Sigmoid colon (tissue), 7 donors: ENCODE results near the gene SECTM1. TPM values are rescaled to one million over a fixed set of nuclear protein-coding genes. Genes with fewer than 3 reads are reported as not detected.

Source experiments
- DNase-seq: peaks from one replicate; pipeline ENCODE4 v3.0.0-alpha.2; 2019
- H3K27ac ChIP-seq, 4 donors: fragments of 200-600 bp; sonication (generic); one replicate each; pipeline ENCODE4 v1.5.1; 2016 to 2019; ENCODE audit warnings: mild to moderate bottlenecking in 1 of 4
- H3K27me3 ChIP-seq, 3 donors: fragments of 200-600 bp; sonication (generic); one replicate each; pipeline ENCODE4 v1.5.1; 2019; ENCODE audit warnings: mild to moderate bottlenecking in 1 of 3
- H3K36me3 ChIP-seq, 4 donors: fragments of 200-600 bp; sonication (generic); one replicate each; pipeline ENCODE4 v1.5.1; 2016 to 2019
- H3K4me1 ChIP-seq, 4 donors: fragments of 200-600 bp; sonication (generic); one replicate each; pipeline ENCODE4 v1.5.1; 2017 to 2019
- H3K4me3 ChIP-seq, 4 donors: fragments of 200-600 bp; sonication (generic); one replicate each; pipeline ENCODE4 v1.5.1; 2017 to 2019; ENCODE audit warnings: mild to moderate bottlenecking in 2 of 4, moderate library complexity in 1 of 4
- H3K9me3 ChIP-seq, 4 donors: fragments of 200-600 bp in 3 of 4; sonication (generic) in 3 of 4; one replicate each; pipeline versions ENCODE4 v1.5.1 to v1.6.1; 2013 to 2019
- EP300 ChIP-seq, 4 donors: sonication (generic); formaldehyde crosslinking; IDR thresholded peaks; one replicate each; pipeline ENCODE4 v1.6.1; 2017; ENCODE audit warnings: antibody characterized with exemption in 4 of 4
- POLR2A ChIP-seq, 2 donors: fragments of 450-650 bp; IDR thresholded peaks; one replicate each; pipeline ENCODE4 v1.6.1; 2016; ENCODE audit warnings: antibody characterized with exemption in 2 of 2, mild to moderate bottlenecking in 2 of 2, moderate library complexity in 2 of 2
- POLR2AphosphoS5 ChIP-seq, 4 donors: sonication (generic); formaldehyde crosslinking; IDR thresholded peaks; one replicate each; pipeline ENCODE4 v1.6.1; 2017; ENCODE audit warnings: antibody characterized with exemption in 4 of 4
- WGBS, 2 donors: extraction: QIAGEN DNeasy Blood & Tissue Kit; methylation state at CpG; one replicate each; pipeline ENCODE4 v1.1.7; 2013; 5-methylcytosine and 5-hydroxymethylcytosine counted together
- intact Hi-C: fragments of 100-400 bp; cut with DNase I; formaldehyde crosslinking; loops from one replicate; pipeline ENCODE4 v1.15.1; 2023
- polyA plus RNA-seq, 3 donors: library from polyadenylated mRNA; stranded (reverse); fragments of 200-250 nt; gene quantifications; one replicate each; pipeline ENCODE4 v1.2.3, GENCODE V29; 2013
- total RNA-seq, 4 donors: library from RNA; depleted of rRNA; stranded (reverse); fragments of >200 nt; gene quantifications; one replicate each; pipeline ENCODE4 v1.1.0, GENCODE V29; 2016
- TF ChIP-seq, protein P1 (sequence below), 4 experiments: fragments of 450-650 bp in 3 of 4; fragments of 200-600 bp in 1 of 4; IDR thresholded peaks; one replicate each; pipeline ENCODE4 v1.5.1; 2016 to 2019; ENCODE audit warnings: antibody characterized with exemption in 4 of 4, mild to moderate bottlenecking in 3 of 4, moderate library complexity in 2 of 4
- donor health status: healthy with polysubstance abuse.
- donor health status: Bipolar disorder and iron deficiency.
- donor health status: healthy.

SECTM1 gene
- total and polyA plus RNA-seq, 7 donors, result 8.4 to 105 (median 56.9) TPM

DNA sequence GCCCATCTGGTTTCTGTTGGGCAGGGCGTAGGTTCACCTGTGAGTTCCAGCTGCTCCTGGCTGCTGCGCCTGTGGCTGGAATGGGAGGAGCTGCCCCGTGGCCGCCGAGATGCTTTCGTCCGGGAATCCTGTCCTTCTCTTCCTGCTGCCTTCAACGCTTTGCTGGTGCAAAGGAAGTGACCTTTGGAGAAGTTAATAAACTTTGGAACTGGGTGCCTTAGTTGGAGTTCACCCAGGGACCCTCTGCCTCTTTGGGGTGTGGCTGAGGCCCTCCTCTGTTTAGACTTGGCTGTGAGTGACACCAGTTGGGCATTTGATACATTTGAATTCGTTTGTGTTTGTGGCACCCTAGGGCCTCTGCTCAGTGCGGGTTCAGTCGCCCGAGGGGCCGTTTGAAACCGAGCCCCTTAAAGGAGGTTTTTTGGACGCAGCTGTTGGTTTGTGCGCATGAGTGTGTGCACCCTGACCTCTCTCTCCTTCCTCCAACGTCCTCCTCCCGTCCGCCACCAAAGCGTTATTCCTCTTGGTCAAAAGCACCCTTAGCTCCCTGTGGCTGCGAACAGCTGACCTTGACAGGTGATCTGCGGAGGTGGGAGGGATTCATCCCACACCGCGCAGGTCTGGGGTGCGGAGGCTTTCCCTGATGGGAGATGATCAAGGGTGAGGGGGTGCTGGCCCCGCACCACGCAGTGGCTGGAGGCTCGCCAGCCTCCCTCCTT, 9.0 kb upstream of the SECTM1 start:
- DNase-seq, result no peak
- no peaks in the 10 kb centered on the region for H3K36me3 ChIP-seq
- H3K4me3 ChIP-seq, result no peak overlapping the region
- no peaks in the 10 kb centered on the region for H3K9me3 ChIP-seq
- no peak overlapping the region for H3K27ac ChIP-seq
- no peaks in the 10 kb centered on the region for H3K27me3 ChIP-seq
- TF ChIP-seq, protein P1, sequence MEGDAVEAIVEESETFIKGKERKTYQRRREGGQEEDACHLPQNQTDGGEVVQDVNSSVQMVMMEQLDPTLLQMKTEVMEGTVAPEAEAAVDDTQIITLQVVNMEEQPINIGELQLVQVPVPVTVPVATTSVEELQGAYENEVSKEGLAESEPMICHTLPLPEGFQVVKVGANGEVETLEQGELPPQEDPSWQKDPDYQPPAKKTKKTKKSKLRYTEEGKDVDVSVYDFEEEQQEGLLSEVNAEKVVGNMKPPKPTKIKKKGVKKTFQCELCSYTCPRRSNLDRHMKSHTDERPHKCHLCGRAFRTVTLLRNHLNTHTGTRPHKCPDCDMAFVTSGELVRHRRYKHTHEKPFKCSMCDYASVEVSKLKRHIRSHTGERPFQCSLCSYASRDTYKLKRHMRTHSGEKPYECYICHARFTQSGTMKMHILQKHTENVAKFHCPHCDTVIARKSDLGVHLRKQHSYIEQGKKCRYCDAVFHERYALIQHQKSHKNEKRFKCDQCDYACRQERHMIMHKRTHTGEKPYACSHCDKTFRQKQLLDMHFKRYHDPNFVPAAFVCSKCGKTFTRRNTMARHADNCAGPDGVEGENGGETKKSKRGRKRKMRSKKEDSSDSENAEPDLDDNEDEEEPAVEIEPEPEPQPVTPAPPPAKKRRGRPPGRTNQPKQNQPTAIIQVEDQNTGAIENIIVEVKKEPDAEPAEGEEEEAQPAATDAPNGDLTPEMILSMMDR (IDR thresholded peaks at IDR 0.05), result no peak
- TF ChIP-seq EP300 (IDR thresholded peaks at IDR 0.05), result no peak
- TF ChIP-seq POLR2A (IDR thresholded peaks at IDR 0.05), result no peak
- no peak for TF ChIP-seq POLR2AphosphoS5 (IDR thresholded peaks at IDR 0.05)
- peaks cover 0 to 19% (median 17%) of the 10 kb centered on the region in 4 donors for H3K4me1 ChIP-seq
- intact Hi-C loops, result no loop called here
- WGBS, 2 donors, result 84 to 87% methylated on average over 28 of the region's 28 CpGs

DNA sequence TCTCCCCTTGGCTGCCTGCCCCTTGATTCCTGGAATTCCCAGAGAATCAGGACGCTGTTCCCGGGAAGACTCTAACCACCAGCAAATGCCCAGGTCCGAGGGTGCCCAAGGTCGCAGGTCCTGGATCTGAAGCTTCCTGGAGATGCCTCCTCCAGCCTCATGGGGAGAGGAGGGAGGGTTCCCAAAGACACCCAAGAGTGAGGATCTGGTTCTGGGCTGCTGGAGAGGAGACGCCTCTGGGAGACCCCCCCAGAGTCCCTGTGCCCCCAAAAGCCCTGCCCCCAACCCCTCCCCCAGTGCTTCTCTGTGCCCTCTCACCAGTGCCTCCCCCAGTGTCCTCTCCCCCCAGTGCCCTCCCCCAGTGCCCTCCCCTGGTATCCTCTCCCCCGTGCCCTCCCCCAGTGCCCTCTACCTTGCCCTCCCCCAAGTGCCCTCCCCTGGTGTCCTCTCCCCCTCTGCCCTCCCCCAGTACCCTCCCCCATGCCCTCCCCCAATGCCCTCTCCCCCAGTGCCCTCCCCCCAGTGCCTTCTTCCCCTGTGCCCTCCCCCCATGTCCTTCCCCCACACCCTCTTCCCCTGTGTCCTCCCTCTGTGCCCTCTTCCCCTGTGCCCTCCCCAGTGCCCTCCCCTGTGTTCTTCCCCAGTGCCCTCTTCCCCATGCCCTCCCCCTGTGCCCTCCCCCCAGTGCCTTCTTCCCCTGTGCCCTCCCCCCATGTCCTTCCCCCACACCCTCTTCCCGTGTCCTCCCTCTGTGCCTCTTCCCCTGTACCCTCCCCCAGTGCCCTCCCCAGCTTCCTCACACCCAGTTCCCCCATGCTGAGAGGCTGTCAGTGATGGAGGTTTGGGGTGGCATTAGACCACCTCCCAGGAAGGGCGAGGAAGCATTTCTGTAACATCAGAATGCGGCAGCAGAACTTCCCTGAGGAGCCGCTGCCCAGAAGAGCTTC, 6.3 kb upstream of the SECTM1 start:
- peaks cover 0 to 28% (median 23%) of the 10 kb centered on the region in 4 donors for H3K4me1 ChIP-seq
- DNase-seq, result no peak
- intact Hi-C loops, result loop anchor here (10.0 kb wide), 1 partner anchor 255 kb away; no protein-coding TSS in a partner anchor
- no peaks in the 10 kb centered on the region for H3K9me3 ChIP-seq
- H3K27me3 ChIP-seq, result no peaks in the 10 kb centered on the region
- WGBS, 2 donors, result 52 to 73% methylated on average over 10 of the region's 10 CpGs
- TF ChIP-seq POLR2A (IDR thresholded peaks at IDR 0.05) (no peak), POLR2AphosphoS5 (IDR thresholded peaks at IDR 0.05) (no peak)
- TF ChIP-seq, protein P1 (IDR thresholded peaks at IDR 0.05), result no peak
- H3K36me3 ChIP-seq, result no peaks in the 10 kb centered on the region
- peak overlapping the region; percentile 22 to 52 (median 42) for H3K4me3 ChIP-seq
- H3K27ac ChIP-seq, result peak overlapping the region; percentile 77 to 82 (median 79)

DNA sequence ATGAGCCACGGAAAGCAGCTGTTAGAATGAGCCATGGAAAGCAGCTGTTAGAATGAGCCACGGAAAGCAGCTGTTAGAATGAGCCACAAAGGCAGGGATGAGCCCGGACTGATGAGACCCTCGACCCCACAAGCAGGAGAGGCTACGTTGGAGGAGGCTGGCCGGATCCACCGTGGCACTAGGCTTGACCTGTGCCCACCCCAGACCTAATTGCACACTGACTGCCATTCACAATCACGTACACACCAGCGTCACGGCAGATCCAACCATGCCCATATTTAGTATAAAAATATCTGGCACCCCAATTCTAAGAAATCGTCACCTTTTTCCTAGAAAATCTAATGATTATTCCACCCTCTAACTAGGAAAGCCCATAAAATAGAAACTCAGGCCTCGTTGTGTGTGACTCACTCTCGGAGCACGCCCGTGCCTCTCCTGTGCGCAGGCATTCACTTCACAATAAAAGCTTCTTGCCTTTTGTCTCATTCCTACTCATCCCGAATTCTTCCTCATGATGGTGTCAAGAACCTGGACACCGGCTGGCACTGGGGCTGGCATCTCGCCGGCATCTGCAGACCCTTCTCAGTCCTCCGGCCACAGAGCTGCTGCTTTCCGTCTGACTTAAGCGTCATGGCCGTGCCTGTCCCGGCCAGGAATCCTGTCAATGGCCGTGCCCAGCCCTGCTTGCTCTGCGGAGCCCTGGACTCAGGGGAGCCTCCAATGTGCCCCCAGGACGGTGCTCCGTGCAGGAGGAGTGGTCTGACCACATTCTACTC, 5.5 kb upstream of the SECTM1 start:
- no peaks in the 10 kb centered on the region for H3K9me3 ChIP-seq
- intact Hi-C loops, result loop anchor here (10.0 kb wide), 1 partner anchor 256 kb away; no protein-coding TSS in a partner anchor
- no peaks in the 10 kb centered on the region for H3K36me3 ChIP-seq
- H3K4me1 ChIP-seq, result peaks cover 0 to 37% (median 32%) of the 10 kb centered on the region in 4 donors
- H3K4me3 ChIP-seq, result peak overlapping the region; percentile 22 to 52 (median 42)
- 9 to 43% methylated on average over 29 of the region's 29 CpGs for WGBS, 2 donors
- TF ChIP-seq POLR2AphosphoS5 (IDR thresholded peaks at IDR 0.05) (peak in 3 of 4 donors; percentile 10 to 66 (median 24)), POLR2A (IDR thresholded peaks at IDR 0.05) (no peak)
- DNase-seq, result peak; percentile 85
- no peaks in the 10 kb centered on the region for H3K27me3 ChIP-seq
- peak overlapping the region; percentile 77 to 82 (median 79) for H3K27ac ChIP-seq

DNA sequence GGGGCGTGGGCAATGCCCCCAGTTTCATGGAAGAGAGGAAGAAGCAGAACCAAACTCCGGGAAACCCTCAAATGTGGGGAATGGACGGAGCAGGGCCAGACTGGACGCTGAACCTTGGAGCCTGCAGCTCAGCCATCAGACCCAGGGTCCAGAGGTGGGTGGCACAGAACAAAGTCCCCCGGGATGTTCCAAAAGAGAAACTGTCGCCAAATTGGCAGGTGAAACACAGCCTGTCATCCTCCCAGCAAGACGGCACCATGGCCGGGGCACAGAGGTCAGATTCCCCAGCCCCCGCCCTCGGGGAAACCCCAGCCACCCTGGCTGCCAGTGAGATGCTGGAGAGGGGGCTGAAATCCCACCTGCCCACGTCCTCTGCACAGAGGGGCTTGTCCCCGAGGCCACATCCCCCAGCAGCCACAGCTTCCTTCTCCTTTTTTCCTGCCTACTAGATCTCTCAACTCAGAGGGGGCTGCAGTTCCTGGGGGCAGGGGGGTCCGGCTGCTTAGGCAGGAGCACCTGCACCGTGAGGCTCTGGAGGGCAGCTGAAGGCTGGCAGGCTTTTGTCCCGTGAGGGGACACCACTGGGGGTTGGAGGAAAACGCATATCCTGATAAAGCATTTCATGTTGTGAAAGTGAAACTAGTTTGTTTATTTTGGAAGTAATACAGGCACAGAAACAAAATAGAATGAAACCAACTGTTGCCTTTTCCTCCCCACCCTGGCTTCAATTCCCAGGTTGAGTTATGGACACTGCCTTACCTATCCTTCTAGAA, 1.2 kb upstream of the SECTM1 start:
- peaks cover 0 to 70% (median 63%) of the 10 kb centered on the region in 4 donors for H3K4me1 ChIP-seq
- DNase-seq, result no peak

More for the DNA sequence above, 1.2 kb upstream of the SECTM1 start:
- no peaks in the 10 kb centered on the region for H3K9me3 ChIP-seq
- WGBS, 2 donors, result 9 to 18% methylated on average over 16 of the region's 16 CpGs
- no peaks in the 10 kb centered on the region for H3K36me3 ChIP-seq
- TF ChIP-seq, protein P1 (IDR thresholded peaks at IDR 0.05), result no peak
- no peak for TF ChIP-seq POLR2AphosphoS5 (IDR thresholded peaks at IDR 0.05)
- no peak for TF ChIP-seq EP300 (IDR thresholded peaks at IDR 0.05)
- TF ChIP-seq POLR2A (IDR thresholded peaks at IDR 0.05), result no peak
- H3K27ac ChIP-seq, result peak overlapping the region; percentile 72 to 83 (median 79)
- intact Hi-C loops, result loop anchor here (5.0 to 10.0 kb wide), 2 partner anchors 38 to 260 kb away; no protein-coding TSS in a partner anchor
- peak overlapping the region; percentile 19 to 79 (median 60) for H3K4me3 ChIP-seq
- H3K27me3 ChIP-seq, result no peaks in the 10 kb centered on the region
